ENCODE data around the gene SPTY2D1.
A peak's percentile ranks its signal among the peaks of the same experiment; 100 is the strongest.
"Not testable (repeated sequence)": the region's sequence is repeated elsewhere in the genome, so short reads cannot be mapped to it uniquely, and the experiment has no call there.

The SPTY2D1 gene, protein sequence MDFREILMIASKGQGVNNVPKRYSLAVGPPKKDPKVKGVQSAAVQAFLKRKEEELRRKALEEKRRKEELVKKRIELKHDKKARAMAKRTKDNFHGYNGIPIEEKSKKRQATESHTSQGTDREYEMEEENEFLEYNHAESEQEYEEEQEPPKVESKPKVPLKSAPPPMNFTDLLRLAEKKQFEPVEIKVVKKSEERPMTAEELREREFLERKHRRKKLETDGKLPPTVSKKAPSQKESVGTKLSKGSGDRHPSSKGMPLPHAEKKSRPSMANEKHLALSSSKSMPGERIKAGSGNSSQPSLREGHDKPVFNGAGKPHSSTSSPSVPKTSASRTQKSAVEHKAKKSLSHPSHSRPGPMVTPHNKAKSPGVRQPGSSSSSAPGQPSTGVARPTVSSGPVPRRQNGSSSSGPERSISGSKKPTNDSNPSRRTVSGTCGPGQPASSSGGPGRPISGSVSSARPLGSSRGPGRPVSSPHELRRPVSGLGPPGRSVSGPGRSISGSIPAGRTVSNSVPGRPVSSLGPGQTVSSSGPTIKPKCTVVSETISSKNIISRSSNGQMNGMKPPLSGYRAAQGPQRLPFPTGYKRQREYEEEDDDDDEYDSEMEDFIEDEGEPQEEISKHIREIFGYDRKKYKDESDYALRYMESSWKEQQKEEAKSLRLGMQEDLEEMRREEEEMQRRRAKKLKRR

DNA sequence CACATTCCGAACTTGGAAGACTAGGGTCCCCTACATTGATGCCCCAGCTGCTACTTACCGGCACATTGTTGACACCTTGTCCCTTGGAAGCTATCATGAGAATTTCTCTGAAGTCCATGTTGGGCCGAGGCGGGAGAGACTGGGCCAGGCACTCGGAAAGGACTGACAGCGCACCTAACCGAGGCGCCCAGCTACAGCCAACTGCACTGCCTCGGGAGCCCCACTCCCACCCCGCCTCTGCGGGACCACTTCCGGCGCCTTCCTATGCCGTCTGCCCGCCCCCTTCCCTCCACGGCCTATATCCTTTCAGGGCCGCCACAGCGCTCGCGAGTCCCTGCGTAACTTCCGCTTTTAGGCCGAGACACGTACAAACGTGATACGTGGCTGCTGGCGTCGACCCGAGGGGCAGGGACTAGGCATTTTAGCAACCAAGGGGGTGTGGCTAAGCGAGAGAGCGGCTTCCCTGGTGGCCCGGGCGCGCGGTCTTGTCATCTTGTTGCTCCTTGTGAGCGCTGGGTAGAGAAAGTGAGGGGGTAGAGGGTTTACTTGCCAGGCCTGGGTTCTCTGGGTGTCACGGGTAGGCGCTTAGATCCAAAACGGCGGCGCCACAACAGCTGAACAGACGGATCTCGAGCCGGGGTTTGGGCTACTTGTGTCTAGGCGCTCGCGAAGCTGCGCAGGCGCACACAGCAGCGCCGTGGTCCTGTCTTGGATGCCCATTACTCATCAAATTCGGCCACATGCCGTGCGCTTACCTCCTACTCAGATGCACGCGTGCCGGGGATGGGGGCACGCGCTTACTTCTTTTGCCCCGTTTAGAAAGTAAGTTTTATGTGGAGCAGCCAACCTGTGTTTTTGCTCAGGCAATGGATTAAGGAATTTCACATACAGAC lies at the start of gene SPTY2D1:
TSS of gene SPTY2D1 (minus strand) at position 203 of the 893 bp plus-strand sequence. CDS start at position 118, 85 bp downstream.
- peak; percentile 86 for FAIRE-seq

DNA sequence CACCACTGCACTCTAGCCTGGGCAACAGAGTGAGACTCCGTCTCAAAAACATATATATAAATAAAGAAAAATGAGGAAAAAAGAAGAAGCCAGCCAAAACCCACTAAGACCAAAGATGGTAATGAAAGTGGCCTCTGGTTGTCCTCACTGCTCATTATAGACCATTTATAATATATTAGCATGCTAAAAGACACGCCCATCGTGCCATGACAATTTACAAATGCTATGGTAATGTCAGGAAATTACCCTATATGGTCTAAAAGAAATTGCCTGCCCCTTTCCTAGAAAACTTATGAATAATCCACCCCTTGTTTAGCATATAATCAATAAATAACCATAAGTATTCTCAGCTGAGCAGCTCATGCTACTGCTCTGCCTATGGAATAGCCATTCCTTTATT lies 48.3 kb upstream of the SPTY2D1 start:
- FAIRE-seq, result no peak

DNA sequence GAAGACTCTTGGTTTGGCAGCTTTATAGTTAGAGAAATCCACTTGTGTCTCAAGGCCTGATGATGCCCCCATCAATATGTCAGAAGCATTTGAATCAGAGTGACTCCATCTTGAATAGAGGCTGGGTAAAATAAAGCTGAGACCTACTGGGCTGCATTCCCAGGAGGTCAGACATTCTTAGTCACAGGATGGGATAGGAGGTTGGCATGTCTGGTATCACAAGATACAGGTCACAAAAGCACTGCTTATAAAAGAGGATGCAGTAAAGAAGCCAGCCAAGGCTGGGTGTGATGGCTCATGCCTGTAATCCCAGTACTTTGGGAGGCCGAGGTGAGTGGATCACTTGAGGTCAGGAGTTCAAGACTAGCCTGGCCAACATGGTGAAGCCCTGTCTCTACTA lies 47.8 kb upstream of the SPTY2D1 start:
- not testable (repeated sequence) for FAIRE-seq

DNA sequence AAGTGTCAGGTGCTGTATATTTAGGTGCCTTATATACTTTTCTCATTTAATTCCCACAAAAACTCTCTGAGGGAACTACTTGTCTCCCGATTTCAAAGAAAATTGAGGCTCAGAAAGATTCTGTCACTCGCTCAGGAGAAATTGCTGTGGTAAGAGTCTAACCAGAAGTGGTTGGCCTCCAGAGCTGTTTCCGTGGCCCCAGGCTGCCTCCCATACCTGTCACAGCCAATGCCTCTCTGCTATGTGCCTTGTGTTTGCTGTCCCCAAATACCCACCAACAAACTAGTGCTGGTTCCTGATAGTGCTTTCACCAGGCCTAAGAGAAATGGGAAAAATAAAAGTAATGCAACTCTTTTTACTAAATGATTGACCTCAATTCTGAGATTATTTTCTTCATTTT lies 43.4 kb upstream of the SPTY2D1 start:
- FAIRE-seq, result no peak

DNA sequence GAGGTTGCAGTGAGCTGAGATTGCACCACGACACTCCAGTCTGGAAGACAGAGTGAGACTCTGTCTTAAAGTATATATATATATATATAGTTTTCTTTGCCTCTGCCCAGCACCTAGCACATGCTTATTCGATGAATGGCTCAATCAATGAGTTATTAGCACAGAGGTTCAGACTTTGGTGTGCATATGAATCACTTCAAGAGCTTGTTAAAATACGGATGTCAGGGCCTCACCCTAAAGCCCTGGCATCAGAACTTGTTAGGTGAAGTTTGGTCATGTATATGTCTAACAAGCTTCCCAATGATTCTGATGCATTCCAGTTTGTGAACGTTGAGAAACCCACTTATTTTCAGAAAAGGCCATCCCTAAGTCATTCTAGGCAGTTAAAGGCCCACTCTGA lies 42.7 kb upstream of the SPTY2D1 start:
- FAIRE-seq, result no peak

DNA sequence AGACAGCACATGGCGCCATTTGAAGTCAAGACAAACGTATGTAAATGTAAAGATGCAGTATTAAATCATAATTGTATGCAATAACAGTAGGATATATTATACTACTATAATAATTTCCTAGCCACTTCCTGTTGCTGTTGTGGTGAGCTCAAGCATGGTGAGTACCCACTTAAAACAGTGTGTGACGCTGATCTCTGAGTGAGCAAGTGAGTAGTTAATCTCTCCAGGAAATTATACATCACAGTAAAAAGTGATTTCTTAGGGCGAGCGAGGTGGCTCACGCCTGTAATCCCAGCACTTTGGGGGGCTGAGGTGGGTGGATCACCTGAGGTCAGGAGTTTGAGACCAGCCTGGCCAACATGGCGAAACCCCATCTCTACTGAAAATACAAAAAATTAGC lies 38.1 kb upstream of the SPTY2D1 start:
- not testable (repeated sequence) for FAIRE-seq

DNA sequence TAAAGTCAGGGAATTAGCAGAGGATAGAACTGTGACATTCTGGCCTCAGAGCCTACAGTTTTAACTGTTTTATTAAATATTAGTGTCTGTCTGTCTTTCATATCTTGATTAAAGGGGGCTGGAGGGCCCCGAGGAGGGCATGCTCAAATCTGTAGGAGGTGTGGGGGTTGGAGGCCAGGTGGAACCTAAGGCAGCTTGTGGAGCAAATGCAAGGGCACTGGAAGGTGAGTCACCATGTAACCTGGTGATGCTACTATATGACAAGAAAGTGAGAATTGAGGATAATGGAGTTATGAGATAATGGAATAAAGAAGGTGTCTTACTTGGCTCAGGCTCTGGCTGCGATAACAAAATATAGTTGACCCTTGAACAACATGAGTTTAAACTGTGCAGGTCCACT lies 37.1 kb upstream of the SPTY2D1 start:
- FAIRE-seq, result no peak

DNA sequence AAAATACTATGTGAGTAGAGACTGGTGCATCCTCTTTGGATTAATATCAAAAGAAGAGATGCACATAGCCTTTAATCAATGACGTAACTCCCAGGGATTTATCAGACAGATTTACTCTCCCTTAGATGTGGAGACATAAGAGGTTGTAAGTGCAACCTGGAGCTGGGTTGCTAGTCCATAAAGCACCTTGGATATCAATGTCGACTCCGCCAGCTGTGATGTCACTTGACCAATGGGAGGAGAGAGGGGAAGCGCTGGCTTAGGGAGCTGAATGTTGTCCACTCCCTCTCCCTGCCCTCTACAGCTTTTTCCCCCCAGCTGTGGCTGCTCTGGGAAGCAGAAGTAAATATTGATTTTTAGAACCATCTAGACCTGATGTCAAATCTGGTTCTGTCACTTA lies 35.6 kb upstream of the SPTY2D1 start:
- FAIRE-seq, result no peak

DNA sequence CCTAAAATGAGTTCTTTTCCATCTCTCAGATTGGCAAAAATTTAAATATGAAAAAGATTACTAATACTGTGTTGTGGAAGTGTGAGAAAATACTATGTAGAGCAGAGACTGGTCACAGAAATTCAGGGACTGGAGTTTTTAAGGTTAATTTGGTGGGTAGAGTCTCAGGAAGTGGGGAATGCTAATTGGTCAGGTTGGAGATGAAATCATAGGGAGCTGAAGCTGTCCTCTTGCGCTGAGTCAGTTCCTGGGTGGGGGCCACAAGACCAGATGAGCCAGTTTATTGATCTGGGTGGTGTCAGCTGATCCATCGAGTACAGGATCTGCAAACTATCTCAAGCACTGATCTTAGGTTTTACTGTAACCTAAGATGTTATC lies 35.1 kb upstream of the SPTY2D1 start:
- no peak for FAIRE-seq

DNA sequence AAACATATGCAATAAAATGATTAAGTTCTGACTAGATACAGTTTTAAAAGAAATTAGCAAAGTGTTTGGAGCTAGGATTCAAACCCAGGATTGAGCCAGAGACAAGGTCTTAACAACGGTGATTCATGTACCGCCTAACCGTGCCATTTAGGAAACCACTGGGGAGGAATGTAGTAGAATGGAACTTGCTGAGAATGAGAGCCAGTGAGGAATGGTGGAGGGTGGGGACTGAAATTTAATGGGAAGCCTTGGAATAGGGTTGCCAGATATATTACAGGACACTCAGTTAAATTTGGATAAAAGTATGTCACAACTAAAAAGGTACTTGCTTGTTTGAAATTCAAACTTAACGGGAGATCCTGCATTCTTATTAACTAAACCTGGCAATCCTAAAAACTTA lies 34.0 kb upstream of the SPTY2D1 start:
- FAIRE-seq, result no peak

DNA sequence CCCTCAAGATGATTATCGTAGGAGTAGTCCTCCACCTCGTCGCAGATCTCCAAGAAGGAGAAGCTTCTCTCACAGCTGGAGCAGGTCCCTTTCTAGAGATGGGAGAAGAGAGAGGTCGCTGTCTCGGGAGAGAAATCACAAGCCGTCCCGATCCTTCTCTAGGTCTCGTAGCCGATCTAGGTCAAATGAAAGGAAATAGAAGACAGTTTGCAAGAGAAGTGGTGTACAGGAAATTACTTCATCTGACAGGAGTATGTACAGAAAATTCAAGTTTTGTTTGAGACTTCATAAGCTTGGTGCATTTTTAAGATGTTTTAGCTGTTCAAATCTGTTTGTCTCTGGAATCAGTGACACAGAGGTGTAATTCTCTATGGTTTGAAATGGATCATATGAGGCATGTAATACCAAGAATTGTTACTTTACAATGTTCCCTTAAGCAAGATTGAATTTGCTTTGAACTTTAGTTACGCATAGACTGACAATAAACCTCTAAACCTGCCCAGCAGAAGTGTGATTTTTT lies 31.3 kb upstream of the SPTY2D1 start:
- FAIRE-seq, result not testable (repeated sequence)

DNA sequence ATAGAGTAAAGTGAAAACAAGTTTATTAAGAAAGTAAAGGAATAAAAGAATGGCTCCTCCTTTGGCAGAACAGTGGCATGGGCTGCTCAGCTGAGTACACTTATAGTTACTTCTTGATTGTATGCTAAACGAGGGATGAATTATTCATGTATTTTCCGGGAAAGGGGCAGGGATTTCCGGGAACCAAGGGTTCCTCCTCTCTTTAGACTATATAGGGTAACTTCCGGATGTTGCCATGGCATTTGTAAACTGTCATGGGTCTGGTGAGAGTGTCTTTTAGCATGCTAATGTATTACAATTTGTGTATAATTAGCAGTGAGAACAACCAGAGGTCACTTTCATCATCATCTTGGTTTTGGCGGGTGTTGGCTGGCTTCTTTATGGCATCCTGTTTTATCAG lies 23.5 kb upstream of the SPTY2D1 start:
- no peak for FAIRE-seq

DNA sequence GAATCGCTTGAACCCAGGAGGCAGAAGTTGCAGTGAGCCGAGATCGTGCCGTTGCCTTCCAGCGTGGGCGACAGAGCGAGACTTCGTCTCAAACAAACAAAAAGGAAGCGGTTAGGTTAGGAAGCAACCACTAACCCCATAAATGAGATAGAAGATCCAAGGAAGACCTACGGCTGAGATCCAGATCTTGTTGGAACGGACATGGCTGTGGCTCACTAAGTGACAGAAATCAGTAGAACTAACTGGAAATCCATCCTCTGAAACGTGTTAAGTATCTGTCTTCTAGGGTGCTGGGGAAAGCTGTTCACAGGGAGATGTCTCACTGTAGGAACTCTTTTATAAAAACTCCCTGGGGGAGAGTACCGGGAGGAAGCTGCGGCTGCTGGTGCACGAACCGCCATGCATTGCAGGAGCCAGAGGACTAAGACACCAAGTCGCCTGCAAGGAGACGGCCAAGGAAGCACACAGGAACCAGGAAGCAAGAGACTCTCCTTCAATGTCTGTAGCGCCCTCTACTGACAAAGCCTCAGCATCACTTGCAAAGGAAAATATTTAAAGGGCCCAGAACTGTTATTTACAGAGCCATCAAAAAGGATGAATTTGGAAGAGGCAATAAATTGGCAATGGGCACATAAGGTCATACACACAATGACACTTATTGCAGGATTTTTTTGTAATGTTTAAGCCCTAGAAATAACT lies 16.9 kb upstream of the SPTY2D1 start:
- FAIRE-seq, result no peak

DNA sequence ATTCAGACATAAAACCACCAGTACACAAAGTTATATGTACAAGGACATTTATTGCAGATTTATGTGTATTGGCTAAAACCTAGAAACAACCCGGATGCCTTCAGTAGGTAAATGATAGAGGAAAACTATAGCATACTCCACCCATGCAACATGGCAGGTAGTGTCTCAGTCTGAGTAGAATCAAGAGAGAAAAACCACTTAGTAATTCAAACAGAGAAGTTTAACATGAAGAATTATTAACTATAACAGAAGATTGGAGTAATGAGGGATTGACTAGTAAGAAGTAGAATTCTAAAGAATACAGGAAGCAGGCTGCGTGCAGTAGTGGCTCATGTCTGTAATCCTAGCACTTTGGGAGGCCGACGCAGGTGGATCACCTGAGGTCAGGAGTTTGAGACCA lies 16.2 kb upstream of the SPTY2D1 start:
- FAIRE-seq, result no peak

DNA sequence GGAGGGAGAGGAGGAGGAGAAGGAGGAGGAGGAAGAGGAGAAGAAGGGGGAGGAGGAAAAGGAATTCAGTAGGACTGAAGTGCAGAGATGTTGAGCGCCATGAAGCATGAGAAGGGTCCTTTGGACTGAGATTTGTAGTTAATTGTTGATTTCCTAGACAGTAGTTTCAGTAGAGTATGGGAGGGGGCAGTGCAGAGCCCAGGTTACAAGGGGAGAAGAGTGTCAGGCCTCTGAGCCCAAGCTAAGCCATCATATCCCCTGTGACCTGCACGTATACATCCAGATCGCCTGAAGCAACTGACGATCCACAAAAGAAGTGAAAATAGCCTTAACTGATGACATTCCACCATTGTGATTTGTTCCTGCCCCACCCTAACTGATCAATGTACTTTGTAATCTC lies 8.9 kb upstream of the SPTY2D1 start:
- FAIRE-seq, result not testable (repeated sequence)

DNA sequence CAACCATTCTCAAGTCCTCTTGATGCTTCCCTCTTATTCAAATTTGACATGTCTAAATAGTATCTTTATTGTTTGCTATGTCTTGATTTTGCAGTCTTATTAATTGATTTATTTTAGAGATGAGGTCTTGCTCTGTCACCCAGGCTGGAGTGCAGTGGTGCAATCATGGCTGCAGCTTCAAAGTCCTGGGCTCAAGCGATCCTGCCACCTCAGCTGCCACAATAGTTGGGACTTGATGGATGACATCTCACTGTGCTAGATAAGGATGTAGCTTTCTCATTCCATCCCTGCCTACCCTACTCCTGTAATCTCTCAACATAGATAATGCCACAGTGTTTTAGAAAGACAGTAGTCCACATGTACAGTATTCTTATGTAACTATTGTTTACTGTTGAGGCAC lies 7.5 kb upstream of the SPTY2D1 start:
- FAIRE-seq, result no peak

DNA sequence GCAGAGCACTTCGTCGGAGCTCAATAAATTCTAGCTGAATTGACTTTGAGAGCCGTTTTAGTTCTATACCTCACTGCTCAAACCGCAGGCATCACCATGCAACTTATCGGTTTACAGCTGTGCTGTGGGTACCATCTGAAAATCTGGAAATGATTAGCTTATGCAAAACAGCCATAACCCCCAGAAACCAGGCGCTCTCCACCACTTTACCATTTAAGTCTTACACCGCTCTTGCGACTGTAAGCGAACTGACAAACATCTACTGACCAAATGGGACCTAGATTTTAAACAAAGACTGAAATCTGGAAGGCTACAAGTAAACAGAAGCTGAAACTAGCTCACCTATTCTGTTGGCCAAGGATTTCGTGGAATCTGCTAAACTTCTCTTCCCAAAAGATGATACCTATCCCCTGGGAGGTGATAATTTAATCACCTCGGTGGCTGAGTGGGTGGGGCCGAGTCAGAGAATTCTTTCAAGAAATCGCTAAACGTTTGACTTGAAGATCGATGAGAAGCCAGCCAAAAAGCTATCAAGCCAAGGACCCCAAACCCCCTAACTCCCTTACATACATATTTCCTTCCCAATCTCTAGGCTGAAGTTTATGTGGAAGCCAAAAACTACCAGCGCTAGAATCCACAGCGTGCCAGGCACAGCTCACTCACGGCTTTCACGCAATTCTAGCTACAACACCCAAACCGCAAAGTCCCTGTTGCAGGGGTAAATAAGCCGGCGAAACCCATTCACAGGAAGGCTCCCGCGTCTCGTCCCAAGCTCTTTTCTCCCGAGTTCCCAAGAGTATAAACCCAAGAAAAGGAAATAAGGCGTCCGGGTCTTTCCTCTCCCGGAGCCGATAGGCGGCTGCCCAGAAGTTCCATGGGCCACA lies 644 bp downstream of the SPTY2D1 start:
- no peak for FAIRE-seq

DNA sequence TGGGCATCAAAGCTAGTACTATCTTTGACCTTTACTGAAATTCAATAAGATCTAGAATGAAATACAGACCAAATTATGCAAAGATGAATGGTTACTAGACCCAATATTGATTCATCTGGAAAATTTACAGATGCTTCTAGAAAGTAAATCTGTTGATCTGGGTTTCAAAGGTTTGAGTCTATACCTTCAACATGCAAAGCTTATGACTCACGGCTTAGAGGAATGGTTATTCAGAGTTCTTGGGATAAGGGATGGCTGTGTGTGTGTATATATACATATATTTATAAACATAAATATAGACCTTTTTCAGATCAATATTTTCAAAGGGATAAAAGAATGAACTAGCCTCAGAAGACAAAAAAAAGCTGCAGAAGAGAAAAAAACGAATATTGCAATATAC lies 1.3 kb downstream of the SPTY2D1 start:
- no peak for FAIRE-seq

DNA sequence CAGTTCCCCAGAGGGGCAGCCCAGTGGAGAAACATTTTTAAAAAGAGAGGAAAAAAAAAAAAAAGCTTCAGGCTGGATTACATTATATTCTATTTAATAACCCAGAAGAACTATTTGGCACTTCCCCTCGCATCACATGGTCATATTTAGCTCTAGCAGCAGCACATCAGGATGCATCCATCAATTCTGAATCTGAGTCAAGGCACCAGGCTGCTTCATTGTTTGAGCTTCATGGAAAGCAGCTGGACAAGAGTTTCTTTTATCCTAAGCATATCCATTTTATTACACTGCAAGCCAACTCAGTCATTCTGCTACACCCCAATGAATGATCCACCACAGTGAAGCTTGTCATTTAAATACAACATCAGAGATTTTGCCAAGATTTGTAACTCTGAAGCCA lies 10.0 kb downstream of the SPTY2D1 start:
- no peak for FAIRE-seq

DNA sequence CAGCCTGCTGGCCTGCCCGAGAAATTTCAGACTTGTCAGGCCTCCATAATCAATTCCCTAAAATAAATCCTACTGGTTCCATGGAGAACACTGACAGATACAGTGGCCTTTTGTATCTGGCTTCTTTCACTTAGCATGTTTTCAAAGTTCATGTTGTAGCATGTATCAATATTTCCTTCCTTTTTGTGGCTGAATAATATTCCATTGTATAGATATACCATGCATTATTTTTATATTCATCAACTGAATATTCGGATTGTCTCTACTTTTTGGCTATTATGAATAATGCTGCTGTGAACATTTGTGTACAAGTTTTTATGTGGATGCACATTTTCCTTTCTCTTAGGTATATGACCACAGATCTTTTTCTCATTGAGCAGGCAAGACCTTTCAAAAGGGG lies 10.4 kb downstream of the SPTY2D1 start:
- no peak for FAIRE-seq

DNA sequence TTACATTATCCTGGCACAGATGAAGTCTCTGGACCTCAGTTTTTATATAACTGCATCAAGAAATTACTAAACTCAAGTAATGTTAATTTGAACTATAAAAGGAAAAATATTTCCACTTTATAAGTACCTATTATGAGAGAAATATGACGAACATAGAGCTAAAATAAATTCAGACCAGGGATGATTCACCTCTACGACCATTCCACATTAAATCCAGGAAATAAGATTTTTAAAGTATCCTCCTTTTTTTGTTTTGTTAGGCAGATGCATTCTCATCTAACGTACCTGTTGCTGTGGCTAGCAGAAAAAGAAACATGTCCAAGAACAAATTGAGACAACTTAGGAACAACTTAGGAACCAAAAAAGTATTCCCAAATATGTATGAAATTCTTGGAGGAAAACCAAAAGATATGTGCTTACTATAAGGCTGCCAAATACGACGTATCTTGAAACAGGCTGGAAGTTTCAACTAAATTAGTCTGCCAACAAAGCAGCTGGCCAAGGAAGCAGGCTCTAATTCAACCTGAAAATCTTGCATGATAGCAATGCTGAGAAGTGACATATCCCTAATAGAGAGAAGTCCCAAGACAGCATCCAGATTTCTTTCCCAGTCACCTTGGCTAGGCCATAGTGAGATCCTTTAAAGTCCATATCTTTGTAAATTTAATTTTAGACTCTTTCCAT lies 15.7 kb downstream of the SPTY2D1 start:
- FAIRE-seq, result no peak

Data from TTC549 (cell line).